Panc1 (cell line): Measurements from ENCODE around the gene ACTA2.

ENCODE experiments used
- POLR2AphosphoS5 ChIP-seq: IDR thresholded peaks from 2 replicates; pipeline ENCODE4 v1.6.1; 2012; ENCODE audit warnings: mild to moderate bottlenecking, low read depth, low read length, moderate library complexity
- TCF7L2 ChIP-seq: IDR thresholded peaks from 2 replicates; pipeline ENCODE4 v1.6.1; 2011; ENCODE audit warnings: mild to moderate bottlenecking, low read depth, low read length, inconsistent platforms
- TF ChIP-seq, protein P1 (sequence below): fragments of 450-650 bp; IDR thresholded peaks from 2 replicates; pipeline ENCODE4 v1.5.1; 2017; ENCODE audit warnings: mild to moderate bottlenecking

GRCh38 chr10:88893611-88894010 is 59.0 kb downstream of the ACTA2 start:
- TF ChIP-seq, protein P1, sequence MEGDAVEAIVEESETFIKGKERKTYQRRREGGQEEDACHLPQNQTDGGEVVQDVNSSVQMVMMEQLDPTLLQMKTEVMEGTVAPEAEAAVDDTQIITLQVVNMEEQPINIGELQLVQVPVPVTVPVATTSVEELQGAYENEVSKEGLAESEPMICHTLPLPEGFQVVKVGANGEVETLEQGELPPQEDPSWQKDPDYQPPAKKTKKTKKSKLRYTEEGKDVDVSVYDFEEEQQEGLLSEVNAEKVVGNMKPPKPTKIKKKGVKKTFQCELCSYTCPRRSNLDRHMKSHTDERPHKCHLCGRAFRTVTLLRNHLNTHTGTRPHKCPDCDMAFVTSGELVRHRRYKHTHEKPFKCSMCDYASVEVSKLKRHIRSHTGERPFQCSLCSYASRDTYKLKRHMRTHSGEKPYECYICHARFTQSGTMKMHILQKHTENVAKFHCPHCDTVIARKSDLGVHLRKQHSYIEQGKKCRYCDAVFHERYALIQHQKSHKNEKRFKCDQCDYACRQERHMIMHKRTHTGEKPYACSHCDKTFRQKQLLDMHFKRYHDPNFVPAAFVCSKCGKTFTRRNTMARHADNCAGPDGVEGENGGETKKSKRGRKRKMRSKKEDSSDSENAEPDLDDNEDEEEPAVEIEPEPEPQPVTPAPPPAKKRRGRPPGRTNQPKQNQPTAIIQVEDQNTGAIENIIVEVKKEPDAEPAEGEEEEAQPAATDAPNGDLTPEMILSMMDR = no peak
- no peak for TF ChIP-seq POLR2AphosphoS5
- TF ChIP-seq TCF7L2 = no peak
